Mesenchymal stem cell (in vitro differentiated cells and primary cell): ENCODE measurements around the gene C17orf113.

Source experiments
- DNase-seq: peaks from one replicate; pipeline ENCODE4 v3.0.0-alpha.2; 2013
- H2AFZ ChIP-seq: one replicate; pipeline ENCODE4 v1.6.1; 2013; ENCODE audit warnings: low read depth, mild to moderate bottlenecking, control low read depth, inconsistent platforms, low read length, moderate library complexity
- H2AK5ac ChIP-seq: 2 replicates; pipeline ENCODE4 v1.6.1; 2013; ENCODE audit warnings: low read length, moderate library complexity, mild to moderate bottlenecking, inconsistent platforms; ENCODE audit not compliant: severe bottlenecking
- H2BK120ac ChIP-seq: one replicate; pipeline ENCODE4 v1.6.1; 2013; ENCODE audit warnings: low read depth, mild to moderate bottlenecking, inconsistent platforms, low read length, moderate library complexity
- H2BK12ac ChIP-seq, 2 experiments: one replicate each; pipeline ENCODE4 v1.6.1; 2013; ENCODE audit warnings: inconsistent platforms in 2 of 2, low read length in 2 of 2, mild to moderate bottlenecking in 2 of 2, moderate library complexity in 2 of 2, control low read depth in 1 of 2
- H2BK15ac ChIP-seq: one replicate; pipeline ENCODE4 v1.6.1; 2013; ENCODE audit warnings: mild to moderate bottlenecking, low read depth, inconsistent platforms; ENCODE audit not compliant: poor library complexity, severe bottlenecking
- H2BK5ac ChIP-seq: 2 replicates; pipeline ENCODE4 v1.6.1; 2013; ENCODE audit warnings: low read depth, mild to moderate bottlenecking, low read length, control low read depth, inconsistent platforms; ENCODE audit not compliant: poor library complexity, severe bottlenecking
- H3K14ac ChIP-seq, 2 experiments: one replicate each; pipeline ENCODE4 v1.6.1; 2013; ENCODE audit warnings: inconsistent platforms in 2 of 2, low read length in 2 of 2, control low read depth in 1 of 2, mild to moderate bottlenecking in 1 of 2, moderate library complexity in 1 of 2
- H3K18ac ChIP-seq, 2 experiments: one replicate each; pipeline ENCODE4 v1.6.1; 2013; ENCODE audit warnings: inconsistent platforms in 2 of 2, low read length in 2 of 2, control low read depth in 1 of 2, low read depth in 1 of 2, mild to moderate bottlenecking in 1 of 2
- H3K23ac ChIP-seq, 2 experiments: one replicate each; pipeline ENCODE4 v1.6.1; 2013; ENCODE audit warnings: inconsistent platforms in 2 of 2, low read length in 2 of 2, mild to moderate bottlenecking in 2 of 2, moderate library complexity in 2 of 2, control low read depth in 1 of 2
- H3K27ac ChIP-seq: 2 replicates; pipeline ENCODE4 v1.5.1; 2013; ENCODE audit warnings: mild to moderate bottlenecking, moderate library complexity, low read length, control low read depth, inconsistent platforms; ENCODE audit not compliant: poor library complexity, severe bottlenecking
- H3K27me3 ChIP-seq, 2 experiments: 2 replicates each; pipeline versions ENCODE4 v1.6.1 to v1.7.0; 2013; ENCODE audit warnings: low read length in 2 of 2, mild to moderate bottlenecking in 2 of 2, moderate library complexity in 2 of 2, control low read depth in 1 of 2, inconsistent platforms in 1 of 2; ENCODE audit not compliant: control insufficient read depth in 1 of 2, insufficient read depth in 1 of 2
- H3K36me3 ChIP-seq, 2 experiments: 2 replicates each; pipeline versions ENCODE4 v1.6.1 to v1.7.0; 2013; ENCODE audit warnings: low read length in 2 of 2, control low read depth in 1 of 2, inconsistent platforms in 1 of 2, low read depth in 1 of 2, mild to moderate bottlenecking in 1 of 2; ENCODE audit not compliant: insufficient read depth in 2 of 2, control insufficient read depth in 1 of 2
- H3K4ac ChIP-seq, 2 experiments: one replicate each; pipeline ENCODE4 v1.6.1; 2013; ENCODE audit warnings: inconsistent platforms in 2 of 2, low read length in 2 of 2, mild to moderate bottlenecking in 2 of 2, moderate library complexity in 2 of 2, control low read depth in 1 of 2, low read depth in 1 of 2
- H3K4me1 ChIP-seq: 2 replicates; pipeline ENCODE4 v1.6.1; 2013; ENCODE audit warnings: low read depth, low read length, control low read depth; ENCODE audit not compliant: control insufficient read depth, insufficient read depth
- H3K4me2 ChIP-seq: 2 replicates; pipeline ENCODE4 v1.6.1; 2013; ENCODE audit warnings: low read length, mild to moderate bottlenecking, inconsistent platforms; ENCODE audit not compliant: poor library complexity, severe bottlenecking
- H3K4me3 ChIP-seq, 2 experiments: 2 replicates each; pipeline versions ENCODE4 v1.5.1 to v1.7.0; 2013; ENCODE audit warnings: low read length in 2 of 2, mild to moderate bottlenecking in 2 of 2, control low read depth in 1 of 2, low read depth in 1 of 2; ENCODE audit not compliant: insufficient read depth in 1 of 2
- H3K79me1 ChIP-seq: replicated peaks from 2 replicates; pipeline ENCODE4 v1.6.1; 2013; ENCODE audit warnings: mild to moderate bottlenecking, control low read depth, low read length, inconsistent platforms; ENCODE audit not compliant: poor library complexity, severe bottlenecking
- H3K9ac ChIP-seq: 2 replicates; pipeline ENCODE4 v1.7.0; 2013; ENCODE audit warnings: mild to moderate bottlenecking, low read length, moderate library complexity
- H3K9me3 ChIP-seq: 2 replicates; pipeline ENCODE4 v1.7.0; 2013; ENCODE audit warnings: mild to moderate bottlenecking, low read length; ENCODE audit not compliant: control insufficient read depth
- H4K8ac ChIP-seq: one replicate; pipeline ENCODE4 v1.6.1; 2013; ENCODE audit warnings: inconsistent platforms, mild to moderate bottlenecking, low read length, moderate library complexity
- H4K91ac ChIP-seq: one replicate; pipeline ENCODE4 v1.6.1; 2013; ENCODE audit warnings: mild to moderate bottlenecking, low read length, inconsistent platforms
- WGBS: methylation state at CpG from one replicate; pipeline ENCODE4 v1.1.7; 2013; ENCODE audit warnings: mixed read lengths; 5-methylcytosine and 5-hydroxymethylcytosine counted together

C17orf113 gene

DNA sequence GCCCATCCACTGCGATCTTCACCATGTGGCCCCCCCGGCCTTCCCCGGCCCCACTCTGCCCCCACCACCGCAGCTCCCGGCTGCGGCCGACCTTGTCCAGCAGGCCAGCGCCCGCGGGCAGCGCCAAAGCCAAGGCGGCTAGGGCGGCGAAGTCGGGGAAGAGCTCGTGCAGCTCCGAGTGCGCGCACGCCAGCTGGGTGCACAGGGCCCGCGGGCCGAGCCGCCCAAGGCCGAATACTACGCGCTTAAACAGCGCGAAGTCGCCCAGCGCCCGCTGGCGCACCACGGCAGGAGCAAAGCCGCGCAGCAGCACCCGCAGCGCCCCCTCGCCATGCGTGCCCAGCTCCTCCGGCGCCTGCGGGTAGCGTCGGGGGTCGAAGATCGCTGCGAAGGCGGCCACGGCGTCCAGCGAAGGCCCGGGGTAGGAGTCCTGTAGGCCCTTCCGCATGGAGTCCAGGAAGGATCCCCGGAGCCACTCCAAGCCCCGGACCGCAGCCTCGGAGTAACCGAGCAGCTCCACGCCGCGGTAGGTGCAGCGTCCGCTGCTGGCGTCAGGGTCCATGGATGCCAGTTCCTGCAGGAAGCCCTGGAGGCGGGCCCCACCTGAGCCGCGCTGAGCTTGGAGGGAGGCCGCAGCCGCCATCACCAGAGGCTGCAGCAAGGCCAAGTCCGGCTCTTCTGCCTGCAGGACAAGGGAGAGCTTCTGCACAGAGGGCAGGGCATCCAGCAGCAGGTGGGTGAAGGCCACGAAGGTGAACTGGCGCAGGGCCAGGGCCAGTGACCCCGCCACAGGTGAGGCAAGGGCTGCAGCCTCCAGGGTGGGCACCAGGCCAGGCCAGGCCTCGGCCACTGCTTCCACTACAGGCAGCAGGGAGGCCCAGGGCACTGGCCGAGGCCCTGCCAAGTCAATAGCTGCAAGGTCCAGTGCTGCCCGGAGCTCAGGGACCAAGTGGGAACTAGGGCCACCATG lies 10.3 kb downstream of the C17orf113 start:
- Histone ChIP-seq H4K91ac (peak overlapping the region; percentile 58), H3K23ac (no peak overlapping the region), H3K4me2 (no peak overlapping the region), H3K9ac (no peak overlapping the region), H2BK15ac (peak overlapping the region; percentile 37), H3K9me3 (no peaks in the 10 kb centered on the region), H3K14ac (no peak overlapping the region), H2BK120ac (no peak overlapping the region), H4K8ac (no peak overlapping the region), H3K4me3 (no peak overlapping the region), H3K4me1 (no peaks in the 10 kb centered on the region), H3K79me1 (no peaks in the 10 kb centered on the region), H3K18ac (no peak overlapping the region), H3K4ac (no peak overlapping the region), H2BK5ac (no peak overlapping the region), H3K27ac (no peak overlapping the region), H2AK5ac (no peak overlapping the region), H3K27me3 (peaks cover 3 to 44% of the 10 kb centered on the region in 2 experiments), H3K36me3 (no peaks in the 10 kb centered on the region), H2BK12ac (no peak overlapping the region), H2AFZ (no peak overlapping the region)
- no peak for DNase-seq
- 96% methylated on average over 77 of the region's 77 CpGs for WGBS

DNA sequence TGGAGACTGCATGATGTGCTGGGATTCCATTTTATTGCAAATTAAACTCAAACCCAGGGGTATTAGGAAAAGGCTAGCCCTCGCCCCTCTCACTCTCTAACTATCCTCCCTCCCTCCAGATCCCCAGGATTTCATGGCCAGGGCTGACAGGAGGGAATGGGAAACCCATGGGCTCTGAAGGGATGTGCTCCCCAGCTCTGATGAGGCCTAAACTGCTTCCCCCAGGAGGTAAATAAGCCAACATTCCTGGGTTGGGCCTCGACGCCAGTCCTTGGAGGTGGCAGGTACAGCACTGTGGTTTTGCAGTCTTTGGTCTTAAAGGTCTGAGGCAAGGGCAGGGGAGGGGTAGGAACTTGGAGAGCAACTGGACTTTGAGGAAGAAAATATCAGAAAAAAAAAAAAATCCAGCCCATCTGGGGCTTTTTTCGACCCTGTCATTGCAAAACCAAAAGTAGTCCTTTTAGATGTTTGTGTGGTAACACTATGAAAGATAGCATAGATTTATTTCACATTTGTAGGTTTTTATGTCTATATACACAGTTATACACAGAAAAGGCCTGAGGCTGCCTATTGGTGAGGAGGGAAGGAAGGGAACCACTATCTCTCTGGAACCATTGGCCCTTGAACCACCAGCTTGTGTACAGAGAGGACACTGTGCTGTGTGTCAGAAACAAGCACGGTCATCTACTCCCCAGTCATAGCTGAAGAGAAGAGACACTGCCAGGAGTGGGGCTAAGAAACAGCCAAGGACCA lies 12.0 kb downstream of the C17orf113 start:
- Histone ChIP-seq H3K18ac (no peak overlapping the region), H3K9ac (no peak overlapping the region), H3K27me3 (peaks cover 8 to 50% of the 10 kb centered on the region in 2 experiments), H3K36me3 (no peaks in the 10 kb centered on the region), H3K9me3 (no peaks in the 10 kb centered on the region), H2AFZ (no peak overlapping the region), H3K14ac (no peak overlapping the region), H3K4me2 (no peak overlapping the region), H2BK5ac (no peak overlapping the region), H4K91ac (no peak overlapping the region), H3K79me1 (no peaks in the 10 kb centered on the region), H2BK15ac (no peak overlapping the region), H3K23ac (no peak overlapping the region), H3K27ac (no peak overlapping the region), H2BK12ac (no peak overlapping the region), H3K4me3 (no peak overlapping the region), H2AK5ac (no peak overlapping the region), H3K4ac (no peak overlapping the region), H3K4me1 (no peaks in the 10 kb centered on the region), H2BK120ac (no peak overlapping the region), H4K8ac (no peak overlapping the region)
- DNase-seq = no peak
- 70% methylated on average over 4 of the region's 5 CpGs for WGBS

DNA sequence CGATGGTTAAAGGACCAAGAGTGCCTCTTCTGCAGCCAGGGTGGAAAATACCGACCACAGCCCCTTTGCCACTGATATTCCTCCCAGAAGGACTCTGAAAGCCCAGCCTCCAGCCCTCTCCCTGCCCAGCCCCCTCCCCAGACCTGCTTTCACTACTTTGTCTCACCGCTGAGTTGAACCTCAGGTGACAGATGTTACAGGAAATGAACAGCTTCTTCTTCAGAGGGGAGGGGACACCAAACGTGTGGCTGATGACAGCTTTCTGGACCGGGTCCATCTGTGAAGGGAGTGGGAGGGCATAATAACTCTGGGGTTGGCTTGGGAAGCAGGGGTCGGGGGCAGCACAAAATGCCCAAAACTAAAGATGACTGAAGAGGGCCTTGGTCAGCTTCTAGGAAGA lies 16.3 kb downstream of the C17orf113 start:
- no peak overlapping the region for H2BK120ac ChIP-seq
- no peak overlapping the region for H3K27ac ChIP-seq
- H2BK12ac ChIP-seq = no peak overlapping the region
- no peak overlapping the region for H2BK5ac ChIP-seq
- WGBS = 60% methylated on average over 5 of the region's 6 CpGs
- no peak overlapping the region for H3K14ac ChIP-seq
- no peak overlapping the region for H3K4me2 ChIP-seq
- no peak overlapping the region for H3K4ac ChIP-seq
- no peak overlapping the region for H2AFZ ChIP-seq
- H3K9me3 ChIP-seq = no peaks in the 10 kb centered on the region
- no peak overlapping the region for H3K18ac ChIP-seq
- no peak overlapping the region for H3K9ac ChIP-seq
- H3K23ac ChIP-seq = no peak overlapping the region
- no peak for DNase-seq
- peaks cover 8 to 46% of the 10 kb centered on the region in 2 experiments for H3K27me3 ChIP-seq
- H3K79me1 ChIP-seq = no peaks in the 10 kb centered on the region
- H3K4me1 ChIP-seq = no peaks in the 10 kb centered on the region
- H3K36me3 ChIP-seq = no peaks in the 10 kb centered on the region
- no peak overlapping the region for H2BK15ac ChIP-seq
- H4K91ac ChIP-seq = no peak overlapping the region
- no peak overlapping the region for H3K4me3 ChIP-seq
- no peak overlapping the region for H4K8ac ChIP-seq
- H2AK5ac ChIP-seq = no peak overlapping the region

DNA sequence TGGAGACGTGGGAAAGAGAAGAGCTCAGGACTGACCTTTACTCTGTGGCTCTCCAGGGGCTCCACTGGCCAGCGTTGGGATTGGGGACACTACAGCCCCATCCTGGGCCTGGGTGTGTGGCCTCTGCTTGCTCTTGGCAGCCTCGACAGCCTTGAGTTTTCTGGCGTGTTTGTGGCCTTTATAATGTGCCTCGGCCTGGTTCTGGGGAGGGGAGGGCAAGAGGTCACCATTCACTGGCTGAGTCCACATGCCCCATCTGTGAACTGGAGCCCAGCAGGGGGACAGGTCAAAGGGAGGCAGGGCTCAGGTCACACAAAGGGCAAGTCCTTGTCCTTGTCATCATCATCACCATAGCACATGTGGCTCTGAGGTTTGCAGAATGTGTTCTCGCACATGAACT lies 18.8 kb downstream of the C17orf113 start:
- Histone ChIP-seq H2BK120ac (no peak overlapping the region), H4K91ac (no peak overlapping the region), H3K9me3 (no peaks in the 10 kb centered on the region), H2BK5ac (no peak overlapping the region), H3K79me1 (no peaks in the 10 kb centered on the region), H2AK5ac (no peak overlapping the region), H3K9ac (no peak overlapping the region), H2BK15ac (no peak overlapping the region), H2BK12ac (no peak overlapping the region), H4K8ac (no peak overlapping the region), H3K18ac (no peak overlapping the region), H3K4ac (no peak overlapping the region), H3K4me1 (peaks cover 5% of the 10 kb centered on the region), H3K4me3 (no peak overlapping the region), H3K23ac (no peak overlapping the region), H2AFZ (no peak overlapping the region), H3K27ac (no peak overlapping the region), H3K14ac (no peak overlapping the region), H3K4me2 (no peak overlapping the region), H3K36me3 (no peaks in the 10 kb centered on the region), H3K27me3 (peaks cover 15 to 34% of the 10 kb centered on the region in 2 experiments)
- DNase-seq = no peak
- WGBS = 72% methylated on average over 5 of the region's 6 CpGs
